GM21526 (cell line): ENCODE measurements around the gene WDR5B.
"Not testable (repeated sequence)": the region's sequence is repeated elsewhere in the genome, so short reads cannot be mapped to it uniquely, and the experiment has no call there.

Source experiments
- ATAC-seq: cut with Tn5 transposase; IDR thresholded peaks from one replicate; pipeline ENCODE4 v1.9.1; 2021; ENCODE audit warnings: moderate library complexity; ENCODE audit not compliant: unreplicated experiment, low FRiP score

The WDR5B gene

GRCh38 chr3:122415762-122416654 is at the start of gene WDR5B:
Gene WDR5B (minus strand): TSS chr3:122416062. CDS start chr3:122415528, 534 bp downstream.
- ATAC-seq, result peak; percentile 73

GRCh38 chr3:122464659-122465058 is 48.8 kb upstream of the WDR5B start:
- no peak for ATAC-seq

- ATAC-seq, result no peak
Observed at GRCh38 chr3:122462406-122462805, 46.5 kb upstream of the WDR5B start.

- no peak for ATAC-seq
Observed at GRCh38 chr3:122461806-122462205, 45.9 kb upstream of the WDR5B start.

GRCh38 chr3:122458992-122459391 is 43.1 kb upstream of the WDR5B start:
- no peak for ATAC-seq

GRCh38 chr3:122457706-122458105 is 41.8 kb upstream of the WDR5B start:
- ATAC-seq, result no peak

GRCh38 chr3:122456074-122456473 is 40.2 kb upstream of the WDR5B start:
- ATAC-seq, result no peak

- ATAC-seq, result no peak
Observed at GRCh38 chr3:122451371-122451770, 35.5 kb upstream of the WDR5B start.

- ATAC-seq, result not testable (repeated sequence)
Observed at GRCh38 chr3:122448218-122448617, 32.4 kb upstream of the WDR5B start.

GRCh38 chr3:122444491-122444887 is 28.6 kb upstream of the WDR5B start:
- ATAC-seq, result not testable (repeated sequence)

GRCh38 chr3:122443762-122444490 is 28.1 kb upstream of the WDR5B start:
- not testable (repeated sequence) for ATAC-seq

GRCh38 chr3:122443090-122443489 is 27.2 kb upstream of the WDR5B start:
- no peak for ATAC-seq

GRCh38 chr3:122435950-122436349 is 20.1 kb upstream of the WDR5B start:
- no peak for ATAC-seq

- no peak for ATAC-seq
Observed at GRCh38 chr3:122430371-122430770, 14.5 kb upstream of the WDR5B start.

- ATAC-seq, result no peak
Observed at GRCh38 chr3:122427857-122428471, 12.1 kb upstream of the WDR5B start.

GRCh38 chr3:122421836-122422235 is 6.0 kb upstream of the WDR5B start:
- no peak for ATAC-seq

GRCh38 chr3:122421101-122421500 is 5.2 kb upstream of the WDR5B start:
- ATAC-seq, result no peak

- ATAC-seq, result no peak
Observed at GRCh38 chr3:122416966-122417365, 1.1 kb upstream of the WDR5B start.

GRCh38 chr3:122415104-122415744 is 638 bp downstream of the WDR5B start:
- ATAC-seq, result peak; percentile 56

- ATAC-seq, result no peak
Observed at GRCh38 chr3:122414391-122414790, 1.5 kb downstream of the WDR5B start.

- ATAC-seq, result no peak
Observed at GRCh38 chr3:122410639-122411038, 5.2 kb downstream of the WDR5B start.
